Gastrocnemius medialis (tissue), 4 donors: ENCODE results near the gene CRACDL. TPM values are rescaled to one million over a fixed set of nuclear protein-coding genes. Genes with fewer than 3 reads are reported as not detected.

Experiments used
- ATAC-seq, 2 donors: fragments of 150-250 bp; one replicate each; pipeline ENCODE4 v1.9.1; 2016
- DNase-seq, 2 donors: peaks; one replicate each; pipeline ENCODE4 v3.0.0-alpha.2; 2019
- H3K27ac ChIP-seq, 4 donors: fragments of 200-600 bp; sonication (generic); 1 replicate in 1 of 4; 2 replicates in 3 of 4; pipeline ENCODE4 v1.5.1; 2016 to 2018; ENCODE audit warnings: mild to moderate bottlenecking in 2 of 4, moderate library complexity in 1 of 4
- H3K27me3 ChIP-seq, 3 donors: fragments of 200-600 bp; sonication (generic) in 2 of 3; 1 replicate in 1 of 3; 2 replicates in 2 of 3; pipeline versions ENCODE4 v1.5.1 to v1.6.0; 2016 to 2019; ENCODE audit warnings: mild to moderate bottlenecking in 1 of 3, moderate library complexity in 1 of 3
- H3K36me3 ChIP-seq, 2 donors: fragments of 200-600 bp; sonication (generic) in 1 of 2; one replicate each; pipeline ENCODE4 v1.5.1; 2017 to 2018
- H3K4me1 ChIP-seq, 2 donors: fragments of 200-600 bp; sonication (generic) in 1 of 2; one replicate each; pipeline ENCODE4 v1.5.1; 2016 to 2017; ENCODE audit warnings: mild to moderate bottlenecking in 2 of 2
- H3K4me3 ChIP-seq, 4 donors: fragments of 200-600 bp; sonication (generic) in 3 of 4; 1 replicate in 1 of 4; 2 replicates in 3 of 4; pipeline ENCODE4 v1.5.1; 2016 to 2019; ENCODE audit warnings: mild to moderate bottlenecking in 2 of 4
- H3K9me3 ChIP-seq, 3 donors: fragments of 200-600 bp; sonication (generic) in 2 of 3; 1 replicate in 1 of 3; 2 replicates in 2 of 3; pipeline ENCODE4 v1.5.1; 2016 to 2019
- POLR2A ChIP-seq, 2 donors: fragments of 450-650 bp; IDR thresholded peaks; one replicate each; pipeline ENCODE4 v1.6.1; 2017; ENCODE audit warnings: antibody characterized with exemption in 2 of 2, mild to moderate bottlenecking in 2 of 2, moderate library complexity in 2 of 2
- in situ Hi-C, 4 donors: fragments of 200-750 bp; cut with MboI; loops; one replicate each; pipeline versions ENCODE4 v1.15.0 to v1.8.0; 2017; ENCODE audit warnings: low sequenced_read_pairs in 4 of 4
- intact Hi-C: fragments of 100-400 bp; cut with DNase I; formaldehyde crosslinking; loops from one replicate; pipeline ENCODE4 v1.15.1; 2023; ENCODE audit warnings: low total_unique reads
- total RNA-seq, 4 donors: library from RNA; depleted of rRNA; stranded (reverse); fragments of >200 nt; gene quantifications; one replicate each; pipeline versions ENCODE4 v1.1.0 to v1.2.3, GENCODE V29; 2016
- TF ChIP-seq, protein P1 (sequence below), 5 experiments: fragments of 450-650 bp in 3 of 5; fragments of 200-600 bp in 2 of 5; sonication (generic) in 2 of 5; IDR thresholded peaks in 4 of 5; conservative IDR thresholded peaks in 1 of 5; 1 replicate in 4 of 5; 2 replicates in 1 of 5; pipeline ENCODE4 v1.5.1; 2016 to 2019; ENCODE audit warnings: antibody characterized with exemption in 5 of 5, mild to moderate bottlenecking in 3 of 5, moderate library complexity in 3 of 5

CRACDL gene
- total RNA-seq, 4 donors from 2014 or later: 0.71 to 18.2 (median 2.9) TPM

DNA sequence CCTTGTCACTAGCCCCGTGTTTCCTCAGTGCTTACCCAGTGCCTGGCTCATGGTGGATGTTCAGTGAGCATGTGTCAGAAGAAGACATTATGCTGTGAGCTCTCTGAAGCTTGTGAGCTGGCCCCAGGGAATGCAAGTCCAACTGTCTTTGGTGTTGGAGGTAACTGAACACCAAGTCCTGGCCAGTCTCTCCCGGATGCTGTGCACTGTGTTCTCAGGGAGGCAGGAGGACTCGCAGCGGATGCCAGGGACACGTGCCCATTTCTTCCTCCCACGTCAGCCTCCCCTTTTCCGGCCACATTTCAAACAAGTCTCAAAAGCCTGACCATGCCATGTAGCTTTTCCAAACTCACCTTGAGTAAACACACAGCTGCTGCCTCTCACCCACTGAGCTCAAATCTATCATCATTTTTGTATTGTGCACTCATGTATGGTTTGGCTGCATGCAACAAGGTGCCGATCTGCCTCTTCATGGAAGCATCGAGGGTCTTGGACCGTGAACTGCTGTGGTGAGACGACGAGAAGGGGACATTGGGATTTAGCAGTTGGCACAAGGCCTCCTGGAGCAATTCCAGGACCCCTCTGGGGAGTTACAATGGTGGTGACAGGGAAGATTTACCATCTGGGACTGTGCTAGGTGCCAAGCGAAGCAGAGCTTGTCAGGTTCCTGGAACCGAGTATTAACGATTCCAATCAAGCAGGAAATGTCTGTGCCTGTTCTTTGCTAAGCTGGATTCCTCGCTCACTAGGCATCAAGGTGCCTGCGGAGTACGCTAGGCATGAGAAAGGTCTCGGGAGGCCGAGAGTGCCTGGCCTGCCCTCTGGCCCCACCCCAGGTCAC is 160.7 kb downstream of the CRACDL start:
- TF ChIP-seq, protein P1, sequence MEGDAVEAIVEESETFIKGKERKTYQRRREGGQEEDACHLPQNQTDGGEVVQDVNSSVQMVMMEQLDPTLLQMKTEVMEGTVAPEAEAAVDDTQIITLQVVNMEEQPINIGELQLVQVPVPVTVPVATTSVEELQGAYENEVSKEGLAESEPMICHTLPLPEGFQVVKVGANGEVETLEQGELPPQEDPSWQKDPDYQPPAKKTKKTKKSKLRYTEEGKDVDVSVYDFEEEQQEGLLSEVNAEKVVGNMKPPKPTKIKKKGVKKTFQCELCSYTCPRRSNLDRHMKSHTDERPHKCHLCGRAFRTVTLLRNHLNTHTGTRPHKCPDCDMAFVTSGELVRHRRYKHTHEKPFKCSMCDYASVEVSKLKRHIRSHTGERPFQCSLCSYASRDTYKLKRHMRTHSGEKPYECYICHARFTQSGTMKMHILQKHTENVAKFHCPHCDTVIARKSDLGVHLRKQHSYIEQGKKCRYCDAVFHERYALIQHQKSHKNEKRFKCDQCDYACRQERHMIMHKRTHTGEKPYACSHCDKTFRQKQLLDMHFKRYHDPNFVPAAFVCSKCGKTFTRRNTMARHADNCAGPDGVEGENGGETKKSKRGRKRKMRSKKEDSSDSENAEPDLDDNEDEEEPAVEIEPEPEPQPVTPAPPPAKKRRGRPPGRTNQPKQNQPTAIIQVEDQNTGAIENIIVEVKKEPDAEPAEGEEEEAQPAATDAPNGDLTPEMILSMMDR (IDR thresholded peaks at IDR 0.05 in 4 of 5, conservative IDR thresholded peaks at IDR 0.05 in 1 of 5): no peak
- no peak for TF ChIP-seq POLR2A (IDR thresholded peaks at IDR 0.05)
- intact Hi-C loops (no loop called here), in situ Hi-C loops (no loop called here)
- no peak overlapping the region for H3K27ac ChIP-seq
- H3K4me1 ChIP-seq: no peaks in the 10 kb centered on the region
- H3K36me3 ChIP-seq: no peaks in the 10 kb centered on the region
- no peaks in the 10 kb centered on the region for H3K27me3 ChIP-seq
- H3K4me3 ChIP-seq: no peak overlapping the region
- no peaks in the 10 kb centered on the region for H3K9me3 ChIP-seq
- DNase-seq (no peak), ATAC-seq (no peak)

DNA sequence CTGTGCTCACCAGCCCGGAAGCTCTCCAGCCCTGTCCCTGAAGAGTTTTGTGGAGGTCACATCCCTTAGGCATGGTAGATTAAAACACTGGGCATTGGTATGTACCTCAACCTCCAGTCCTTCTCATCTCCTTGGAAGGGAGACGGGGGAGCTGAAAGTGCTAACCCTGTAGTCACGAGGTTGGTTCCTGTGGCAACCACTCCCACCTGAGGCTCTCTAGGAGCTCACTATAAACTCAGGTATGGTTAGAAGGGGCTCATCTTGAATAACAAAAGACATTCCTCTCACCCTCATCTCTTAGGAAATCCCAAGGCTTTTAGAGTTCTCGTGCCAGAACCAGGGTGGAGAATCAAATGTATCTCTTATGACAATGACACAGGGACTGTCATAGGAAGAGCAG is 162.1 kb downstream of the CRACDL start:
- DNase-seq: no peak
- H3K4me1 ChIP-seq: no peaks in the 10 kb centered on the region
- in situ Hi-C loops: no loop called here
- no peaks in the 10 kb centered on the region for H3K27me3 ChIP-seq
- ATAC-seq: no peak
- intact Hi-C loops: no loop called here
- no peaks in the 10 kb centered on the region for H3K36me3 ChIP-seq
- no peak overlapping the region for H3K4me3 ChIP-seq
- no peak for TF ChIP-seq POLR2A (IDR thresholded peaks at IDR 0.05)
- no peak overlapping the region for H3K27ac ChIP-seq
- H3K9me3 ChIP-seq: no peaks in the 10 kb centered on the region

GRCh38 chr2:98773169-98773568 is 162.9 kb downstream of the CRACDL start:
- H3K27ac ChIP-seq: no peak overlapping the region
- in situ Hi-C loops: no loop called here
- intact Hi-C loops: no loop called here

GRCh38 chr2:98772536-98772935 is 163.5 kb downstream of the CRACDL start:
- TF ChIP-seq, protein P1 (IDR thresholded peaks at IDR 0.05 in 4 of 5, conservative IDR thresholded peaks at IDR 0.05 in 1 of 5): no peak
- TF ChIP-seq POLR2A (IDR thresholded peaks at IDR 0.05): no peak

More at GRCh38 chr2:98773169-98773568, 162.9 kb downstream of the CRACDL start:
- DNase-seq (no peak), ATAC-seq (no peak)
- Histone ChIP-seq H3K9me3 (no peaks in the 10 kb centered on the region), H3K27me3 (no peaks in the 10 kb centered on the region), H3K36me3 (no peaks in the 10 kb centered on the region), H3K4me3 (no peak overlapping the region), H3K4me1 (no peaks in the 10 kb centered on the region)
- no peak for TF ChIP-seq POLR2A (IDR thresholded peaks at IDR 0.05)
- TF ChIP-seq, protein P1 (IDR thresholded peaks at IDR 0.05 in 4 of 5, conservative IDR thresholded peaks at IDR 0.05 in 1 of 5): no peak

GRCh38 chr2:98771721-98772524 is 164.1 kb downstream of the CRACDL start:
- DNase-seq (no peak), ATAC-seq (no peak)
- Histone ChIP-seq H3K9me3 (no peaks in the 10 kb centered on the region), H3K4me3 (no peak overlapping the region), H3K36me3 (no peaks in the 10 kb centered on the region), H3K27me3 (no peaks in the 10 kb centered on the region), H3K27ac (no peak overlapping the region), H3K4me1 (no peaks in the 10 kb centered on the region)
- intact Hi-C loops: no loop called here
- TF ChIP-seq POLR2A (IDR thresholded peaks at IDR 0.05): no peak
- TF ChIP-seq, protein P1 (IDR thresholded peaks at IDR 0.05 in 4 of 5, conservative IDR thresholded peaks at IDR 0.05 in 1 of 5): no peak
- in situ Hi-C loops: no loop called here

More at GRCh38 chr2:98772536-98772935, 163.5 kb downstream of the CRACDL start:
- Histone ChIP-seq H3K4me1 (no peaks in the 10 kb centered on the region), H3K27me3 (no peaks in the 10 kb centered on the region), H3K36me3 (no peaks in the 10 kb centered on the region), H3K4me3 (no peak overlapping the region), H3K27ac (no peak overlapping the region), H3K9me3 (no peaks in the 10 kb centered on the region)
- DNase-seq (no peak), ATAC-seq (no peak)
- intact Hi-C loops: no loop called here
- in situ Hi-C loops: no loop called here
